NCI-H226 (cell line): Measurements from ENCODE around the gene CHRND.
"Not testable (repeated sequence)": the region's sequence is repeated elsewhere in the genome, so short reads cannot be mapped to it uniquely, and the experiment has no call there.

Experiments
- DNase-seq: peaks from one replicate; pipeline ENCODE4 v3.0.0-alpha.2; 2015

CHRND gene

GRCh38 chr2:232543928-232544631, 18.1 kb downstream of the CHRND start:
- DNase-seq = no peak

GRCh38 chr2:232544674-232545073, 18.7 kb downstream of the CHRND start:
- no peak for DNase-seq

- DNase-seq = no peak
Measured at GRCh38 chr2:232545511-232546375, 19.8 kb downstream of the CHRND start.

GRCh38 chr2:232547991-232548390, 22.0 kb downstream of the CHRND start:
- DNase-seq = no peak

GRCh38 chr2:232549655-232550353, 23.8 kb downstream of the CHRND start:
- no peak for DNase-seq

- peak; percentile 87 for DNase-seq
Measured at GRCh38 chr2:232550354-232551249, 24.6 kb downstream of the CHRND start, which contains the start of the genes EIF4E2 and TIGD1. EIF4E2 (plus strand) TSS chr2:232550689; CDS start chr2:232550725, 36 bp downstream. TIGD1 (minus strand) TSS chr2:232550557; CDS start chr2:232549882, 675 bp downstream.

GRCh38 chr2:232551250-232551638, 25.3 kb downstream of the CHRND start:
- no peak for DNase-seq

- DNase-seq = no peak
Measured at GRCh38 chr2:232551776-232552175, 25.8 kb downstream of the CHRND start.

- no peak for DNase-seq
Measured at GRCh38 chr2:232556426-232556825, 30.5 kb downstream of the CHRND start.

- DNase-seq = no peak
Measured at GRCh38 chr2:232562515-232563151, 36.7 kb downstream of the CHRND start.

- no peak for DNase-seq
Measured at GRCh38 chr2:232563580-232563979, 37.6 kb downstream of the CHRND start.

GRCh38 chr2:232567721-232568120, 41.8 kb downstream of the CHRND start:
- DNase-seq = no peak

GRCh38 chr2:232568161-232568560, 42.2 kb downstream of the CHRND start:
- DNase-seq = peak; percentile 50

- no peak for DNase-seq
Measured at GRCh38 chr2:232569541-232569940, 43.6 kb downstream of the CHRND start.

- not testable (repeated sequence) for DNase-seq
Measured at GRCh38 chr2:232570481-232570880, 44.5 kb downstream of the CHRND start.

GRCh38 chr2:232571026-232571474, 45.1 kb downstream of the CHRND start:
- DNase-seq = no peak

- DNase-seq = no peak
Measured at GRCh38 chr2:232573042-232573441, 47.1 kb downstream of the CHRND start.

GRCh38 chr2:232573771-232574435, 47.9 kb downstream of the CHRND start:
- DNase-seq = no peak

GRCh38 chr2:232574674-232575403, 48.9 kb downstream of the CHRND start:
- no peak for DNase-seq

GRCh38 chr2:232575404-232575746, 49.4 kb downstream of the CHRND start:
- no peak for DNase-seq
